ENCODE results near the gene GDPD5. TPM values are rescaled to one million over a fixed set of nuclear protein-coding genes. Genes with fewer than 3 reads are reported as not detected.
A peak's percentile ranks its signal among the peaks of the same experiment; 100 is the strongest.

GDPD5 gene
- total and polyA plus RNA-seq, 9 of the 15 experiments (the other 6 are each of a cell fraction or from before 2014, with no cell fraction given), result 0.32 to 27.3 (median 8.0) TPM

- TF ChIP-seq ARID4B (CRISPR knock-in tag; IDR thresholded peaks at IDR 0.05), result no peak
- no peak for TF ChIP-seq FOXO4 (CRISPR knock-in tag; IDR thresholded peaks at IDR 0.05)
- peak; percentile 86 for TF ChIP-seq MAX (CRISPR knock-in tag; IDR thresholded peaks at IDR 0.05)
- no peak for TF ChIP-seq ZNF217 (CRISPR knock-in tag; IDR thresholded peaks at IDR 0.05)
- no peak for TF ChIP-seq HNRNPUL1 (IDR thresholded peaks at IDR 0.05; ENCODE audit: low read length)
- TF ChIP-seq CXXC5 (CRISPR knock-in tag; IDR thresholded peaks at IDR 0.05), result peak; percentile 55
- peak; percentile 38 for TF ChIP-seq BHLHE40 (IDR thresholded peaks at IDR 0.05; ENCODE audit: low read length)
- peak; percentile 39 to 61; a peak in 1 of 4 replicates for TF ChIP-seq TEAD1 (CRISPR knock-in tag; IDR thresholded peaks at IDR 0.05)
- no peak for TF ChIP-seq ZNF586 (CRISPR knock-in tag; conservative IDR thresholded peaks at IDR 0.05)
- TF ChIP-seq ETS1 (conservative IDR thresholded peaks at IDR 0.05; ENCODE audit: control insufficient read depth, low read depth, low read length), result 0 out of 2 replicates have a peak, but pooled peaks have one; percentile 28
- peak; percentile 65 to 73 for TF ChIP-seq NRF1 (conservative IDR thresholded peaks at IDR 0.05 in 1 of 2, IDR thresholded peaks at IDR 0.05 in 1 of 2)
- TF ChIP-seq DLX4 (CRISPR knock-in tag; IDR thresholded peaks at IDR 0.05), result no peak
- TF ChIP-seq SMC3 (conservative IDR thresholded peaks at IDR 0.05; ENCODE audit: insufficient read depth, low read depth, low read length), result peak; percentile 33; the same call in 1 of the 2 replicates
- TF ChIP-seq EP400 (IDR thresholded peaks at IDR 0.05), result peak; percentile 91
- no peak for TF ChIP-seq KLF10 (CRISPR knock-in tag; IDR thresholded peaks at IDR 0.05)
- TF ChIP-seq MTA3 (IDR thresholded peaks at IDR 0.05; ENCODE audit: borderline replicate concordance), result no peak
- no peak for TF ChIP-seq SAFB2 (IDR thresholded peaks at IDR 0.05; ENCODE audit: borderline replicate concordance, low read depth, low read length, severe bottlenecking)
- TF ChIP-seq MBD2 (IDR thresholded peaks at IDR 0.05; ENCODE audit: borderline replicate concordance, low read depth), result no peak
- no peak for TF ChIP-seq ZNF717 (CRISPR knock-in tag; IDR thresholded peaks at IDR 0.05)
- no peak for TF ChIP-seq ZNF507 (tag; conservative IDR thresholded peaks at IDR 0.05)
- peak; percentile 74 for TF ChIP-seq ZBTB7A (IDR thresholded peaks at IDR 0.05; ENCODE audit: borderline replicate concordance, control insufficient read depth, low read depth, low read length)
Measured at GRCh38 chr11:75563978-75564552, 38.3 kb upstream of the GDPD5 start (continued).
